GM18868 (cell line): ENCODE results near the gene DNAH11.
"Not testable (repeated sequence)": the region's sequence is repeated elsewhere in the genome, so short reads cannot be mapped to it uniquely, and the experiment has no call there.

Source experiments
- ATAC-seq: cut with Tn5 transposase; IDR thresholded peaks from one replicate; pipeline ENCODE4 v1.9.1; 2021; ENCODE audit warnings: mild to moderate bottlenecking, moderate library complexity; ENCODE audit not compliant: unreplicated experiment

DNAH11 gene

DNA sequence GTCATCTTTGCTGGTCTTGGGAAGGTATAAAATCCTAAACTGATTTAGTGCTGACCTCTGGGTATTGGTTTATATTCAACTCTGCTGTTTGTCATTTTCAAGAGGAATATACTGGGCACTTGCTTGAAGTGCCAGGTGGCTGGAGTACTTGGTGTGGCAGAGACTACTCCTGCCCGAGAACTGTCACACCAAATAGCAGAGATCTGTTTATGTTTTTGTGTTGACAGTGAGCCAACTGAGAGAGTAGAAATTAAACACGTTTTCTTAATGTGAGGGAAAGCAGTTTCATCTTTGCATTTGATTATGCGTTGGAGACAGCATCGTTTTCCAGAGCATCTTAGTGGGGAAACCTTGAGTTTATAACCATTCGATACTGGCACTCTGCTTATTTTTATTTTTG lies 228.4 kb downstream of the DNAH11 start:
- ATAC-seq: no peak

DNA sequence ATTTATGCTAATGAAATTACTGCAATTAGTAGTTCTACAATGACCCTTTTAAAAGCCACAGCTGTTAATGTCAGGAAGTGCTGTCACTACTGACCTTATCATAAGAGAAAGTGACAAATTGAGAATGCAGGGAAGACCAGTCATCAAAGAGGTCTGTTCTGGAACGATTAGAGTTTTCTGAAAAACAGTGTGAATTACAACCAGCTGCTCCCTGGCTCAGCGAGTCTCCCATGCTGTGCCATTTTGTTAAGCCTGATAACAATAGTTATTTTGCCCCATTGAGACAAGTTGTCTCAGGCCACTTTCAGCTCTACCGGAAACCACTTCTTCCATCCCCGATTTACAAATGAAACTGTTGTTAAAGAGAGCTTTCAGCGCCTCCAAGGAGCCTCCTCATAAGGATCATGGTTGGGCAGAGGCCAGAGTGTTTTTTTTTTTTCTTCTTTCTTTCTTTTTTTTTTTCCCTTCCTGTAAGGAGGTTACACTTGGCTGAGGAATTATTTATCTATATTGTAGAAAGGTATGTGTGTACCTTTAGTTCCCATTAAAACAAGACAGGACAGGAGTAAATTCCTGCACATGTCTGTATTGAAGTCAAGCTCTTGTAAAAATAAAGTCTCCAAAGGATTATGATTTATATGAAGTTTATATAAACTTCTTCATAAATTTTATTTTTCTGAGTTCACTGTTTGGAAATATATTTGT lies 229.2 kb downstream of the DNAH11 start:
- ATAC-seq: no peak

DNA sequence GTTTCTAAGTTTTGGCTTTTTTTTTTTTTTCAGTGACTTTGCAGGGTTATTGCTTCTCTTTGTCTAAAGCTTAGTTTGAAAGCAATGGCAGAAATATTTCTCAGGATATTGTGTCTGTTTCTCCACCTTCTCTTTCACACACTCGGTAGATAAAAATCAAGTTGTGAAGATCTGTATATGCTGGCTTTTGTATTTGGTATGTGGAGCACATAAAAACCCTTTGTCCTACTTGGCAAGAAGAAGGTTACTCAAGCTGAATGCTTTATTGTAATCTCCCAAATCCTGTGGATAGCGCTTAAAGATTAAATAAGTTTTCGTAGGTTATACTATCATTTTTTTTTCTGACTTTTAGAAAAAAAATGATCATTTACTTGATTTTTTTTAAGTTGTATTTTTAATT lies 230.5 kb downstream of the DNAH11 start:
- ATAC-seq: no peak

DNA sequence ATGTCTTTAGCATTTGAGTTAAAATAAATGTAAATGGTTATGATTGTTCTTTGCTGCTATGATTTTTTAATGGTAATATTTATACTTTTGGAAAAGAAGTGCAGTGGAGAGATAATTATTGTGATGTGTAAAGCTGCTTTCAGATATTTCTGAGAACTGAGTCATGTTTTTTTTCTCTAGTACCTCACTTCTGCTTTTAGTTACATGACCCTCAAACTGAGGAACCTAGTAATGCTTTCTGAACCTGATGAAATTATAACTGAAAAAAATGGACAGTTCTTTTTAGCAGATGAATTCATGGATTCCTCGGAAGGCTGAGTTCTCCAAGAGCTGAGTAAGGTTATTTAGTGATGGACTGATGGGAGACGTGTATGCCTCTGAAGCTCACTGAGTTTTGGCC lies 235.1 kb downstream of the DNAH11 start:
- ATAC-seq: no peak

DNA sequence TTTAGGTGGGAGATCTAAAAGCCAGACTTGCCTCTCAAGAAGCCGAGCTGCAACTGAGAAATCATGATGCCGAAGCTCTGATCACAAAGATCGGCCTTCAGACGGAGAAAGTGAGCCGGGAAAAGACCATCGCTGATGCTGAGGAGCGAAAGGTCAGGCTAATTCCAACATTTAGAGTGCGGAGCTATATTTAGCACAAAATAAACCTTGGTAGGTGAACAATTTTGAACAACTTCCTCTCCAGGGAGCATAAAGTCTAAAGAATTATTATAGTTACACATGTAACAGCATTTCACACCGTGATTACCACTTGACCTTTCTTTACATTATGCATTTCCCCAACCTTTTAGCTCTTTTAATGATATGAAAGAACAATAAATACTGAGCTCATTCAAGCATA lies 236.1 kb downstream of the DNAH11 start:
- ATAC-seq: no peak

DNA sequence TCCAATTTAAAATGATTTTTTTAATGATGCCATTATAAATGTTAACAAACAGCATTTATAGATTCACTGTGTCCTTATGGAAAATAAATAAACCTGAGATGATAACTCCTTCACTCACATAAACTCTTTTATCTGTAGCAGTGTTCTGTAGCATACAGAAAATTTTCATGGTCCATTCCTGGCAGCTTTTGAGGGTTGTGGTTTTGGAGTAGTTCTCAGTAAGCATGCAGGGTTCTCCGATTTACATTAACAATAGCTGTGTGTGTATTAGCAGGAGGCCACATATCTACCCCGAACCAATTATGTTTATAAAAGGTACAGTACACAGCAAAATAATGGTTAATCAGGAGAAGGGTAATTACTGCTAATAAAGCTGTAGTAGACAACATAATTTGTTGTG lies 240.2 kb downstream of the DNAH11 start:
- no peak for ATAC-seq

DNA sequence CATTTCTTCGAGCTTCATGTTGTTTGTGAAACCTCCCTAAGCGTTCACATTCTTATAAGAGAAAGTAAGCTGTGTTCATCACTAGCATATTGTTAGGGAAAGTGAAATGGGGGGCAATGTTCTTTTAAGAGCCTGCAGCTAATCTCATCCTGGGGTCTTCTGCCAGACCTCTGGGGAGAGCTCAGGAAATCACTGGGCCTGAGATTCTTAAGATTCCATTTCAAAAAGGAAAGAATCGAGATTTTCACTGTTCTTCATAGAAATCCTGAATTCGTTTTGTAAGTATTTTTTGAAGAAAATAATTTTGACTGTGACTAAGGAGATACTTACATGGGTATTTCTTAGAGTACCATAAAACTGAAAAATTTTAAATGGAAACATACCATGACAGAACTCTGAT lies 242.2 kb downstream of the DNAH11 start:
- no peak for ATAC-seq

DNA sequence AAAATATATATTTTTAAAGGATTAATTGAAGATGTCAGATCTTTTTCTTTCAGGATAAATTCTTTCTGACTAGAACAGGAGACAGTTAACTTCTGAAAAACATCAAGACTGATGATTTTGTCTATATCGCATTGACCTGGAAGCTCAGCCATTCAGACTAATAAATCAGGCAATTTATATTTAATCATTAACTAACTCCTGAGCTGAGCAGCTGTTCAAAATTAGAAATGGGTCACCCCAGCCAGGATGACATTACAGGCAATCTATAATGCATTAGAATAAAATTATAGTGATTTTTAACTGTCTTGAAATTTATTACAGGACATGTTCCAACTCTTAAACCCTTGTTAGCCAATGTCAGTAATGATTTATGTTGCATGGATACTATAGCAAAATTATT lies 263.0 kb downstream of the DNAH11 start:
- no peak for ATAC-seq

DNA sequence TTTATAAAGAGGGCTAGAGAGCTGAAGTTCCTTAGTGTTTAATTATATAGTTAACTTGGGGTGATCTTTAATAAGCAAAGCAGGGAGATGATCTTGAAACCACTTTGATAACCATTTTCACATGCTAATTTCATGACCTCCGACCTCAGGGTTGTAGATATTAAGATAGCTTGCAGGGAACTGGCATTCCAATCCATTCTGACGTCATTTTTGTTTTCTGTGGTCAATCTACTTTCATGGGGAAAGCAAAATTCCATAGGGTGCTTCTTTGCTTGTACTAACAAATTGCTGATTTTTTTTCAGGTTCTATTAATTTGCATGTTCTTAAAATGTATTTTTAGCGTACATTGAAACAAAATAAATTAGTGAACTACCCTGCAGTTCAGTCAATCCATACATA lies 263.5 kb downstream of the DNAH11 start:
- ATAC-seq: no peak

DNA sequence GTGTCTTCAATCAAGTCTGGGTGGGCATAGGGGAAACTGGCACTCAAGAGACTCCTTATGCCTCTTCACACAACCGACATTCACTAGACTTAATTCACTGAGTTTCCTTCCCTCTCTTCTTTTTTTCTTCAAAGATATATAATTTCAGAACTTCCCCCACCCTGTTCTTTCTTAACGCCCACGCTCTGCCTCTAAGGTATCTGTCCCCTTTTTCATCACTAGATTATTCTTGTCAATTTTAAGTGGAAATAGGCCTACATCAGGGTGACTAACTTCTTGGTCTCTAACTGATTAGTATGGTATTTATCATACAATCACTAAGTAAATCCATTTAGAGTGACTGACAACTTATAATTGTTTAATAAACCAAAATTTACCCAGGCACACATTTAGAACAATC lies 276.2 kb downstream of the DNAH11 start:
- ATAC-seq: no peak

DNA sequence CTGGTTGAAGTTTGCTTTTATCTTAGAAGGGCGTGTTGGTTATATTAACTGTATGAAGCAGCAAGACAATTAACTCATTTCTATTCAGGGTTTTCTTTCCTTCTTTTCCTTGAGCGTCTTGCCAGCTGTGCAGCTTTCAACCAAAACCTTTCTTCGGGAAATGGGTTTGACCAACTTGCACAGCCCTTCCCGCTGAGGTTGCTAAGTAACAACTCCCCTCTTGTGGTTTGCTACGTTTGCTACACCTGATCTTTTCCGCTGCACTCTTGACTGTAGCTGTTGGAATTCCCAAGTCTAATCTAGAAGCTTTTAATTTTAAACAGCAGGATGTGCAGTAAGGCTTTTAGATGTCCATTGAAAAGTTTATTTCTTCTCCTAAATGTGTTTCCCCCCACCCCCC lies 286.0 kb downstream of the DNAH11 start:
- no peak for ATAC-seq

DNA sequence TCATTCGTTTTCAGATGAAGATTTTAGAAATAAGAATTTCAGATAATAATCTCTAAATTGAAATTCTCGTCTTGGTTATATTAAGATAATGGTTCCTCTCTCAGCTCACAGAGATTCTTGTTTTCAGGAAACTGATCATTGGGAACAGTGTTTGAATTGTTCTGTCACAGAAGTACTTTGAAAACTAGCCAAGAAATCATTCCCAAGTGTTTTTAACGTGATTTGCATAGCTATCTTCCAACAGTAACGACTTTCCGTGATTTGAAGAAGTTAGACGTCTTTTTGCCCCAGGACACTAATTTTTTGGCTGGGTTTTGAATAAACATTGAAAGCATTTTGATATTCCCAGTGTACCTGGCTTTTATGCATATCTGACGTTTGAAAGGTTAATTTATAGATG lies 286.9 kb downstream of the DNAH11 start:
- ATAC-seq: no peak

DNA sequence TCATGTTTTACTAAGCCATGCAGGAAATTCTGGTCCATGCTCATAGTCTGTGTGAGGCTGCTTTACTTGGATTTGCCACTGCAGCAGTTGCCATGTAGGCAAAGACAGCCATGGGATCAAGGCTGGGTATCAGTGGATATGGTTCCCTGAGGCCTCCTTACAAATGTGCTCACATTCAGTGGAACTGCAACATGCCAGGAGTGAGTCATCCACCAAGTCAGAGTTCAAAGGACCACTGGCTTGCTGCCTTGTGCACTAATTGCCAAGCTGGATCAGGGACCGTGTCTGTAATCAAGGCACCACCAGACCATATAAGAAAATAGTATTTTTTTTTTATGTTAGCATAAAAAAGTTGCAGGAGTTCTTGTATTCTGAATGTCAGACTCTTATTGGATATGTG lies 301.9 kb downstream of the DNAH11 start:
- no peak for ATAC-seq

DNA sequence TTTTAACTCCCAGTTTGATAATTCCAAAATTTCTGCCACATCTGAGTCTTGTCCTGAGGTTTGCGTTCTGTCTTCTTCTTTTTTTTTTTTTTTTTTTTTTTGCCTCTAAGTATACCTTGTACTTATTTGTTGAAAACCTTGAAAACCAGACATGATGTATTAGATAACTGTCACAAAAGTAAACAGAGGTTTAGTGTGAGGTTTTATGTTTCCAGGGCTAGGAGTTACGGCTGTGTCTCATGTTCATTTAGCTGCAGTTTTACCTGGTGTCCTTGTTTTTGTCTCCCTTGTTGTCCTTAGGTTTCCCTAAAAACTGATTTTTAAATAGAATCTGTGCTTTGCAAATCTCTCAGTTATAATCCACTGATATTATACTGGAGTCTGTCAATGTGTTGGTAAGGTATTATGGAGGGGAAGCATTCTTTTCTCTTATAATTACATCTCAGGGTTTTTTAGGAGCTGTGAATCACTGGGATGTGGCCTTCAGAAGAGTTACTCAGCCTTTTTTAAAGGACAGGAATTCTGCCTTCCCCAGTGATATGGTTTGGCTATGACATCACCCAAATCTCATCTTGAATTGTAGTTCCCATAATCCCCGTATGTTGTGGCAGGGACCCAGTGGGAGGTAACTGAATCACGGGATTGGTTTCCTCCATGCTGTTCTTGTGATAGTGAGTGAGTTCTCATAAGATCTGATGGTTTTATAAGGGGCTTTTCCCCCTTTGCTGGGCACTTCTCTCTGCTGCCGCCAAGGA lies 307.9 kb downstream of the DNAH11 start:
- ATAC-seq: no peak

DNA sequence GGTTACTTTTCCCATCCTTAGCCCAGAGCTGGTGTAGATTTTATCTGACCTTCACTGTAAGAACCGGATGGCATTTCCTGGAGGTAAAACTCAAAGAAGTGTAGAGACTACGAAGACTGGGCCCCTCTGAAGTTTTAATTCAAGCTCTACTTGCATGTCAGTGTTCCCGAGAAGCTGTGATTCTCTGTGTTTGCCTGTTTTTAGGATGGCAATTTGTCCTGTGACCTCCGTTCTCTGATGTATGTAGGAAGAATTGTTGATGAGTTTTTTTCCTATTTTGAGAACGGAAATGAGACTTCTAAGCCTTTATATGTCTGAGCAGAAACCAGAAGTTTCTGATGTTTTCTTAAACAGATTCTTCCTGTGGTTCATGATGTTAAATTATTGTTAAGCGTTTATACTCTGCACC lies 308.7 kb downstream of the DNAH11 start:
- ATAC-seq: no peak

DNA sequence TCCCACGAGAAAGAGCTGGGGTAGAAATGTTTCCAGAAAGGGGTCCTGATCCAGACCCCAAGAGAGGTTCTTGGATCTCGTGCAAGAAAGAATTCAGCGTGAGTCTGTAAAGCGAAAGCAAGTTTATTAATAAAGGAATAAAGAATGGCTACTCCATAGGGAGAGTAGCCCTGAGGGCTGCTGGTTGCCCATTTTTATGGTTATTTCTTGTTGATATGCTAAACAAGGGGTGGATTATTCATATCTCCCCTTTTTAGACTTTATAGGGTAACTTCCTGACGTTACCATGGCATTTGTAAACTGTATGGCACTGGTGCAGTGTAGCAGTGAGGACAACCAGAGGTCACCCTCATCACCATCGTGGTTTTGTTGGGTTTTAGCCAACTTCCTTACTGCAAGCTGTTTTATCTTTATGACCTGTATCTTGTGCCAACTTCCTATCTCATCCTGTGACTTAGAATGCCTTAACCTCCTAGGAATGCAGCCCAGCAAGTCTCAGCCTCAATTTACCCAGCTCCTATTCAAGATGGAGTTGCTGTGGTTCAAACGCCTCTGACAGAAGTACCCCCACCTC lies 322.9 kb downstream of the DNAH11 start:
- not testable (repeated sequence) for ATAC-seq

DNA sequence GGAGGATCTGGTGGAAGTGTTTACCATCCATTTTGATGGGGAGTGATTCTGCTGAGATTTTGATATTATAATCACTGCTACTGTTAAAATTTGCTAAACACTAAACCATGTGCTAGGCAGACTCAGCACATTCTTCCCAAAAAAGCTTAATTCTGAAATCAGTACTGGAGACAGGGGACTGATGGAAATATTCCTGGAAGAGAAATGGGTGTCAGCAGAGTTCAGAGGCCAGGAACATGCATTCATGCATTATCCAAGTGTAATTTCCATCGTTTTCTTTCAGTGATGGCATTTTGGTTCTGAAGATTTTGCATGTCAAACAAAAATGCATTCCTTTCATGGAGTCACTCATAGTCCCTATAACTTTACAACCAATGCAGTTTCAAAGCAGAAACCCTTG lies 323.9 kb downstream of the DNAH11 start:
- no peak for ATAC-seq

DNA sequence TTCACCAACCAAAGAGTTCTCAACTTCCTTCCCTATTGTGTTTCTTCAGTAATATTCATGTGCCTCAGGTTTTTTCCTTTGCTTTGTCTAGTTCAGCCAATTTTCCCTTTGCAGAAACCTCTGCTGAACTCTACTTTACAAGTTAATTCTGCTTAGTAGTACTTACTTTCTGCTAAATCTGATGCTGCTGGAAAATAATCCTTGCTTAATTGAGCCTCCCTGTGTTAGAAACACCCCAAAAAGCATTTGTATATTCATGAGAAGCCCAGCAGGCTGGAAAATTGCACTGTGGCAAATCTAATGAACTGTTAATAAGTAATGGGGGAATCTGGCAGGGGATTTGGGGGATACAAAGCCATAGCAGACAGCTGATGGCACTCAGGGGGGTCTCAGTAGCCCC lies 324.4 kb downstream of the DNAH11 start:
- ATAC-seq: no peak

DNA sequence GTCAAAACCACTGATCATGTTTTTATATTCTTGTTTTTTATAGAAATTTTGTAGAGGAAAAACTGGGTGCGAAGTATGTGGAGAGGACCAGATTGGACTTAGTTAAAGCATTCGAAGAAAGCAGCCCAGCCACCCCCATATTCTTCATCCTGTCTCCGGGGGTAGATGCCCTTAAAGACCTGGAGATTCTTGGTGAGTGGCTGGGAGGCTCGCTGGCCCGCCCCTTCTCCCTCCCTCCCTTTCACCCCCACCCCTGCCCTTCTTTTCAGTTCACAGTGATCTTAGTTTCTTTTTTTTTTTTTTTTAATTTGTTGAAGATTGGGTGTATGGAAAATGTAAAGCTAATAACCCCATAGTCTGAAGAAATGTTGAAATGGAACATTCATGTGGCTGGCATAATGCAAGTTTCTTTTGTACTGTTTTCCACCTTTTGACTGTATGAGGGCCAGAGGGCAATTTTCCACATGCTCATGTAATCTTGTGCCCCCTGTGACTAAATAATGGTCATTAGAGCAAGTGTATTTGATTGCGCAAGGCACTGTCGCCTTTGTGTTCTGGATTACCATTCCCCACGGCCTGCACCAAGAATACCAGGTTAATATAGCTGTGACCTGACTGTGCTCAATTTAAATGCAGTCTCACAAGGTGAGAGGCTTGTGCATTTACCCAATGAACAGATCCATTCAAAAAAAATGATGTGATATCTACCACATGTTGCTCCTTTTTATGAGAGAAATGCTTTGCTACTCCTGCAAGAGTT lies 325.2 kb downstream of the DNAH11 start:
- no peak for ATAC-seq

DNA sequence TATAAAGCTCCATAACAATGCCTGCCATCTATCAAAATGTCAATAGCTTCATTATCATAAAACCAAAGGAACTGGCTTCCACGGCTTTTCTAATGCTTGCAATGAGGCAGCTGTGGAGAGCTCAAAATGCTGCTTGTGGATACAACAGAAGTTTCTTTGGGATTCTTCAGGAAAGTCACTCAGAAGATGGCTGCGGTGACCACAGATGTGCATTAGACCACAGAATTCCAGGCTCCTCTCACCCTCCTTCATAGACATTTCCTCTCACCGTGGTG lies 325.7 kb downstream of the DNAH11 start:
- ATAC-seq: no peak

DNA sequence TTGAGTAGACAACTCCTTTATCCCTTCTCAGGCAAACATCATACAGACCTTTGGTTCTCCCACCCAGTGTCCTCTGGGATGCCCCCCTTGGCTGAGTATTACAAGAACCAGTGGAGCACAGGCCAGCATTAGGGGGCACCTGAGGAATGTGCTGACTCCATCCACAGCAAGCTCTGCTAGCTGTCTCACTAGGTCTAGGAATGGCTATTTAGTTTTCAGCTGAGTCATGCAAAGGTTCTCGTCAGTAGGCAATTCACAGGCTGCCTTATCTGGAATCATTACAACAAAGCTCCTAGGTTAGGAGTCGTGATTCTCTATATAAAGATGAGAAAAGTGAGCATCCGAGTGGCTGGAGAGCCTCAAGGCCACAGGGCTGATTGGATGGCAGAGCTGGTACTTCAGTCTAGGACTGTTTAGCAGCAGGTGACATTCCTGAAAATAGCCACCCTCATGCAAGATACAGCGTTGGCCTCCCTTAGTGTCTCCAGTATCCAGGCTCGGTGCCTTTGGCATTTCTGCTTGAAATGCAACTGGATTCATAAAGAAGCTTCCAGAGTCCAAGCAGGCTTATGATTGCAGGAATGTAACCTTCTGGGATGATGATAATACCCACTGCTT lies 327.1 kb downstream of the DNAH11 start:
- ATAC-seq: no peak
